GM12864 (cell line): ENCODE data around the gene IMP4.
"Not testable (repeated sequence)": the region's sequence is repeated elsewhere in the genome, so short reads cannot be mapped to it uniquely, and the experiment has no call there.

Experiments used
- DNase-seq: peaks from one replicate; pipeline ENCODE4 v3.0.0-alpha.2; 2011; ENCODE audit warnings: low read depth
- H3K4me3 ChIP-seq: 2 replicates; pipeline ENCODE4 v1.5.1; 2011; ENCODE audit warnings: mild to moderate bottlenecking, low read depth, low read length, control low read depth
- CTCF ChIP-seq: IDR thresholded peaks from 2 replicates; pipeline ENCODE4 v1.5.1; 2011; ENCODE audit warnings: low read depth, mild to moderate bottlenecking, moderate library complexity, low read length, control low read depth, inconsistent platforms; ENCODE audit errors: missing control alignments

Gene IMP4

GRCh38 chr2:130327703-130328527, 14.8 kb upstream of the IMP4 start:
- no peak overlapping the region for H3K4me3 ChIP-seq

DNA sequence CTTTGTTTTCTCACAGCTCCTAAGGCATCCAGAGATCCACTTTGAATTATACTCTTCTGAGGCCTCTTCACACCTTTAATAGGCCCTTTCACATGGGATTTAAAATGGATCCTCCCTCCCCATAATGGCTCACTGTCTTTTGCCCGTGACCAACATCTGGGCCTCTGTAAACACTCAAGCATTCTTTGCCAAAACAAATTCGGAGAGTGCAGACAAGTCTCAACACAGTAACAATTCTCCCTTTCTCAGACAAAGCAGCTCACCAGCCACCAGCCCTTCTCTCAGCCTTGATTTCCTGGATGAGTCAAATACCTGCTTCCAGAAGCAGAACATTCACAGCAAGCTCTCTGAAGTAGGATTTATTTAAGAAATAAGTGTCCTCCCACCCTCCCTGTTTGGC, 14.0 kb upstream of the IMP4 start:
- no peak overlapping the region for H3K4me3 ChIP-seq
- TF ChIP-seq CTCF = no peak
- no peak for DNase-seq

More at GRCh38 chr2:130327703-130328527, 14.8 kb upstream of the IMP4 start:
- TF ChIP-seq CTCF = no peak
- DNase-seq = no peak

DNA sequence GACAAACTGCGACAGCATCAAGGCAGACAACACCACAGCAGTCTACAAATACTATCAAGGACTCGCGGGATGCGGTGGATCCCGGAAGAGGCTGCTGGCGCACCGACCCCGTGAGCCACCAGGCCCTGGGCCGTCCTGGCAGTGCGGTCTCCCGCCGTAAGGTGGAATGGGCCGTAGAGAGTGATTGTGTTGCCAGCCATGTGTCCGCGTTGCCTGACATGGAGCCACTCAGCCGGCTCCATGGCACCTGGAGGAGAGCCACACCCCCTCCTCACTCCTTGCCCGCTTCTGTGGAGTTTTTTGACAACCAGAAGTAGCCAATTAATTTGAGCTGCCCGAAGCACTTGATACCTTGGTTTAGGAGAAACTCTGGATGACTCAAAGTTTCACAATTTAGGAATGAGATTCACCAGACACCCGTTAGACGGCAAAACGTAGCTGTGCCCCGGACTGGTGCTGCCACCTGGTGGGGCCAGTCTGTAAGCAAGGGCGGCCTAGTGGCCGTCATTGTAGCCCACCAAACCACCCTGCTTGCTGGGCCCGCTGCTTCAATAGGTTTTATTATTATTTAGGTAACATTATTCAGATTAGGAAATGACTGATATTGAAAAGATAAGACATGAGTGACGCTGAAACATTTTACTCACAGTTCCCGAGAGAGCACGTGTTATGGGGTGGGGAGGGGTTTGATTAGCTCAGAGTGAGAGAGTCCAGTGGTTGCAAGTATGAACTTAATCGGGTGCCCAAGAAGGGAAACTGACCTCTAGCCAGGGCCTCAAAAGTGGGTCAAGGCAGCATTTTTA, 10.2 kb upstream of the IMP4 start:
- no peak for DNase-seq
- peak; percentile 91 for TF ChIP-seq CTCF
- no peak overlapping the region for H3K4me3 ChIP-seq

GRCh38 chr2:130333253-130333652, 9.4 kb upstream of the IMP4 start:
- not testable (repeated sequence) for DNase-seq, H3K4me3 ChIP-seq

- no peak for TF ChIP-seq CTCF
- no peak overlapping the region for H3K4me3 ChIP-seq
- no peak for DNase-seq
These were observed 8.7 kb upstream of the IMP4 start for GRCh38 chr2:130334026-130334425.

DNA sequence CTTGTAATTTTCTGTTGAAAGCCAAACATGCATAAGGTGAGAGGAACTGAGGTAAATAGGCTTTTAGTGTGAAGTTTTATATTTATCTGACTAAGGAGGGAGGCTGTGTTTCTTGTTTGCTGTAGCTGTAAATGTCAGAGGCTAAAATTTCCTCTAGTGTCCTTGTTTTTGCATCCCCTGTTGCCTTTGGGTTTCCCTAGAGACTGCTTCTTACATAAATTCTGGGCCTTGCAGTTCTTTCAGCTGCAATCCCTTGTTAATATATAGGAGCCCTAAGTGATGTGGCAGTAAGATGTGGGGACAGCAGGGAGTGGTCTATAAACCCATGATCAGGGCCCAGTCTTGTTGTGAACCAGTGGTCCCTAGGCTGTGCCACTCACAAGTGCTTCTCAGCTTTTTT, 7.5 kb upstream of the IMP4 start:
- no peak overlapping the region for H3K4me3 ChIP-seq
- no peak for DNase-seq
- no peak for TF ChIP-seq CTCF

- TF ChIP-seq CTCF = no peak
- no peak overlapping the region for H3K4me3 ChIP-seq
- DNase-seq = no peak
These were observed 6.4 kb upstream of the IMP4 start for GRCh38 chr2:130336150-130336876.
